ENCODE measurements around the gene UBQLN4.

UBQLN4 gene

GRCh38 chr1:156098784-156099183 is 45.2 kb upstream of the UBQLN4 start:
- intact Hi-C loops (cut with DNase I; ENCODE audit: low total_unique reads): no loop called here
- Histone ChIP-seq H3K27ac (peak overlapping the region in 1 of 2 donors; percentile 86), H3K4me1 (peaks cover 5 to 54% (median 41%) of the 10 kb centered on the region in 4 donors)

GRCh38 chr1:156097499-156098178 is 44.0 kb upstream of the UBQLN4 start:
- Histone ChIP-seq H3K9me3 (no peaks in the 10 kb centered on the region), H3K27me3 (no peaks in the 10 kb centered on the region), H3K4me1 (peaks cover 5 to 43% (median 29%) of the 10 kb centered on the region in 4 donors), H3K36me3 (no peaks in the 10 kb centered on the region), H3K27ac (peak overlapping the region; percentile 81 to 86), H3K4me3 (no peak overlapping the region)
- intact Hi-C loops (cut with DNase I; ENCODE audit: low total_unique reads): loop anchor here (2.0 kb wide), 1 partner anchor 33 kb away; no protein-coding TSS in a partner anchor
- no peak for TF ChIP-seq CTCF (IDR thresholded peaks at IDR 0.05)
- DNase-seq: no peak

More at GRCh38 chr1:156098784-156099183, 45.2 kb upstream of the UBQLN4 start:
- Histone ChIP-seq H3K27me3 (no peaks in the 10 kb centered on the region), H3K9me3 (no peaks in the 10 kb centered on the region), H3K36me3 (no peaks in the 10 kb centered on the region), H3K4me3 (no peak overlapping the region)
- TF ChIP-seq CTCF (IDR thresholded peaks at IDR 0.05): no peak
- no peak for DNase-seq

- H3K27me3 ChIP-seq: no peaks in the 10 kb centered on the region
- TF ChIP-seq CTCF (IDR thresholded peaks at IDR 0.05): peak; percentile 94 to 99
- H3K9me3 ChIP-seq: no peaks in the 10 kb centered on the region
- H3K36me3 ChIP-seq: no peaks in the 10 kb centered on the region
- peak; percentile 91 to 96 for DNase-seq
- H3K4me1 ChIP-seq: peaks cover 5 to 34% (median 21%) of the 10 kb centered on the region in 4 donors
- intact Hi-C loops (cut with DNase I; ENCODE audit: low total_unique reads): loop anchor here (2.0 kb wide), 1 partner anchor 34 kb away; no protein-coding TSS in a partner anchor
- H3K27ac ChIP-seq: peak overlapping the region; percentile 81 to 86
- H3K4me3 ChIP-seq: no peak overlapping the region
Observed at GRCh38 chr1:156096640-156097391, 43.2 kb upstream of the UBQLN4 start.

- H3K9me3 ChIP-seq: no peaks in the 10 kb centered on the region
- peaks cover 5 to 29% (median 15%) of the 10 kb centered on the region in 4 donors for H3K4me1 ChIP-seq
- no peaks in the 10 kb centered on the region for H3K27me3 ChIP-seq
- no peaks in the 10 kb centered on the region for H3K36me3 ChIP-seq
- TF ChIP-seq CTCF (IDR thresholded peaks at IDR 0.05): no peak
- intact Hi-C loops (cut with DNase I; ENCODE audit: low total_unique reads): loop anchor here (2.0 kb wide), 1 partner anchor 35 kb away; no protein-coding TSS in a partner anchor
- peak overlapping the region; percentile 81 to 86 for H3K27ac ChIP-seq
- no peak for DNase-seq
- no peak overlapping the region for H3K4me3 ChIP-seq
Observed at GRCh38 chr1:156095906-156096508, 42.4 kb upstream of the UBQLN4 start.

GRCh38 chr1:156091610-156092009 is 38.0 kb upstream of the UBQLN4 start:
- Histone ChIP-seq H3K27ac (no peak overlapping the region), H3K36me3 (no peaks in the 10 kb centered on the region), H3K4me3 (no peak overlapping the region), H3K4me1 (peaks cover 0 to 15% (median 7%) of the 10 kb centered on the region in 4 donors), H3K27me3 (no peaks in the 10 kb centered on the region), H3K9me3 (no peaks in the 10 kb centered on the region)
- TF ChIP-seq CTCF (IDR thresholded peaks at IDR 0.05): no peak
- intact Hi-C loops (cut with DNase I; ENCODE audit: low total_unique reads): no loop called here
- DNase-seq: no peak
